HuH-7.5 (cell line): ENCODE results near the gene RRBP1.
A peak's percentile ranks its signal among the peaks of the same experiment; 100 is the strongest.

ENCODE experiments used
- DNase-seq: peaks from one replicate; pipeline ENCODE4 v3.0.0; 2011; ENCODE audit warnings: low spot score

The RRBP1 gene

DNA sequence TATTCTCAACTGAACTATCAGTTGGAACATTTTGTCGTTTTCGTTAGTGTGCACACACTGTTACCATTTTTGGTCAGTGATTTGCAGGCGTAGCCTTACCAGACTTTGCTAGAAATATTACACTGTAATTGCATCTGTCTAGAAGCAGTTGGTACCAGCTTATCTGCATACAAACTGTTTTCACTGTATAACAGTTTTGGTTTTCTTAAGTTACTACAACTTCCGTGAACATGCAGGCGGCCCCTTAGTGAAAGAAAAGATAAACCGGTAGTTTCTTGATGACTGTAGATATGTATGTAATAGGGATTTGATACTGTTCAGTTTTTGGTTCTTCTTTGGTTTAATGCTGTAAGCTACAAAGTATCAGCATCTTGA, 110.9 kb downstream of the RRBP1 start:
- DNase-seq: no peak

- peak; percentile 58 for DNase-seq
Observed at GRCh38 chr20:17570347-17571152, 111.5 kb downstream of the RRBP1 start.

DNA sequence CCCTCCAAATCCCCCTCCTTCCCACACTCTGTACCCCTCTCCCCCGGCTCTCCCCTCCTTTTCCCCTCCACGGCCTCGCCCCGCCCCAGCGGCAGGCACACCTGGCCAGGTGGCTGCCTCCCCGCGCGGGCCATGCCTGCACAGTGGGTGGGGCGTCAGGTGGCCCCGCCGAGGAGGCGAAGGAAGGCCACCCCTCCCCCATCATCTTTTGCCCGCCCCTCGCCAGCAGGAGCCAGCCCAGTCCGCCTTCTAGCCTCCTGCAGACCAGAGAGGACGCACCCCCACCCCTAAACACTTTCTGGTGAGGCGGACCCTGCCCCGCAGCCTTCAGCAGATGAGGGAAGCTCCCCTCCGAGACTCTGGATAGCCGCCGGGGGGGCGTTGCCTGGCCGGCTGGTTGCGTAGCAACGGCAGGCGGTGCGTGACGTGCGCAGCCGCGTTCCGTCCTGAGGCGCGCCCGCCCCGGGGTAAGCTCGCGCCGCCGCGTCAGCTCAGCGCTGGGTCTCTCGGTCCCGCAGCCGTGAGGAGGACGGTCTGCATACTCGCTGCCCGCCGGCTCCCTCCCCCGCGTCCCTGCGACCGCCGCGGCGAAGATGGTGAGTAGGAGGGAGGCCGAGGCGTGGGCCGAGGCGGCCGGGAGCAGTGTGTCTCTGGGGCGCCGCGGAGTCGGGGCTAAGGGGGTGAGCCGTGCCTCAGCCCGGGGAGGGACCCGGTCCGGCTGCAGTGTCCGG, 112.3 kb downstream of the RRBP1 start, which contains the start of gene DSTN:
Gene DSTN (plus strand): TSS at position 460 of the 731 bp plus-strand sequence. CDS start 134 bp downstream, at position 594.
- peak; percentile 92 for DNase-seq

DNA sequence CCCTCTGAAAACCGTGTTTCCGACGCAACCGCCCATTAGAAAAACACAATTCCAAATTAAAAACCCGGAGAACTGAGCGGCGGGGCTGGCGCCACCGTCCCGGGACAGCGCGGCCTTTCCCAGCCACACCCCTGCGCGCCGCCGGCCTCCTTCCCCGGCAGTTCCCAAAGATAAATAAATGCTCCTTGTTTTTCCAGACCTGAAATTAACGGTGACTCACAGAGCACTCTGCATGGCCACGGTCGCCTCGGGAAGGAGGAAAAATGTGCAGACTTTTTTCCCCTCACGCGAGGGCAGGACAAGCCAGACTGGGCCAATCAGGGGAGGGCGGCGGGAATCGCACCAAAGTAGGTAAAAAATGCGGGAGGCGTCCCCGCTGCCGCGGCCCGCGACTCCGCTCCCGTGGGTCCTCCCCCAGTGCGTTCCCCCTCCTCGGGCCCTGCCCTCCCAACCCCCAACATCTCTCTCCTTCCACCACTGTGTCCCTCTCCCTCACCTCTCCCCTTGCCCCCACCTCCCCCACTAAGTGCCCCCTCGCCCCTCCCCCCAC, 113.0 kb downstream of the RRBP1 start:
- DNase-seq: peak; percentile 68

DNA sequence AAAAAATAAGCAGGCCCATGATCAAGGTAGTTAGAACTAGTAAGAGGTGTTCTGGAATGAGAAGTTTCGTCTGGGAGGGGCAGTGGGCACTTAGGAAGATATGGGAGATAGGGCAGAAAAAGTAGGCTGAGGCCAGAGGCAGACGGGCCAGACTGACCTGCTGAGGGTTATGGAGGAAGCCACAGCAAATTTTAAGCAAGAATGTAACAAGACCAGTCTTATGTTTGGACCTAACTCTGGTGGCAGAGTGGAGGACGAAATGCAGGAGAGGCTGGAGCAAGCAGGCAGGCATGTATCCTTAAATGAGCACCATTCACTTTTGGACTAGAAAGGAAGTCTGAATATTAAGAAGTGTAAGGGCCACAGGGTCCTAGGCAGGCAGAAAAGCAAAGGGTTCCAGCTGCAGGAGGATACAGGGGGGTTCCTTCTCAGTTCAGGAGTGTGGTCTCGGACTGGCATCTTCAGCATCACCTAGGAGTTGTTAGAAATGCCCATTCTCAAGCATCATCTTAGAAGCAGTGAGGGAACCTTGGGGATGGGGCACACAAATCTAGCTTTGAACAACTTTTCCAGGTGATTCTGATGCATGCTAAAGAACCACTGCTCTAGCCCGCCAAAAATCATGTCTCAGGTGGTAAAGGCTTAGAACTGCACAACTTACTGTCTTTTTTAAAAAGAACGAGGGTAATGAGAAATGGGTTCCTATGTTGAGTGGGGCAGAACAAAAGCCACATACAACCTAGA, 113.8 kb downstream of the RRBP1 start:
- DNase-seq: no peak

DNA sequence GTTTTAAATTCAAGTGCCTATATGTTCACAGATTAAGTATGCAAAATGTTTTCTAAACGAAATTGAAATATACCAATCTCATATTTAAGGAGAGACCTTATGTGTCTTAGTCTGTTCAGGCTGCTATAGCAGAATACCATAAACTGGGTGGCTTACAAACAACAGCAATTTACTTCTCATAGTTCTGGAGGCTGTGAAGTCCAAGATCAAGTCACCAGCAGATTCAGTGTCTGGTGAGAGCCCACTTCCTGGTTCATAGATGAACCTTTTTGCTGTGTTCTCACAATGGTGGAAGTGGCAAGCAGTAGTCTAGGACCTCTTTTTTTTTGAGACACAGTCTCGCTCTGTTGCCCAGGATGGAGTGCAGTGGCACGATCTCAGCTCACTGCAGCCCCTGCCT, 115.7 kb downstream of the RRBP1 start:
- no peak for DNase-seq

DNA sequence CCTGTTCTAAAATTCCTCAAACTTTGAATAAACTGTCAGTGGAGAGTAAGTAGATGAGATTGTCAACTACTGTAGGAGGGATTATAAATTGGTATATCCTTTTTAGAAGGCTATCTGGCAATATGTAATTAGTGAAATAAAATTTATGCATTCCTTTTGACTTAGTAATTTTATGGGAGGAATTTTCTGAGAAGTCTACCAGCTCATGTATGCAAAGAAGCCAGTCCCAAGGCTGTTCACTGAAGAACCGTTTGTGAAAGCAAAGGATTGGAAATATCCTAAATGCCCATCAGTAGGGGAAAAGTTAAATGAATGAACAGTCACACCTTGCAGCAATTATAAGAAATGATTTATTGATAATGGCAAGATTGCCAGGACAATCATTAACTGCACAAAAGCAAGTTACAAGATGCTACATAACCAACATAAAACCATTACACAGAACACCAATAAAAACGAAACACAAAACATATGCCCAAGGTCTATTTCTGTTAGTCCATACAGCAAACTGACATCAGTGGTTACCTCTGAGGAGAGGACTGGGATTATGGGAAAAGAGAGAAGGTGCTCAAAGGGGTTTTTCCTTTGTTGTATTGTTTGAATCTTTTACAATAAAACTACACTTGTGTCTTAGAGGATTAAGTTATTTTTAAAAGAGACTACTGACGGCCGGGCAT, 116.7 kb downstream of the RRBP1 start:
- no peak for DNase-seq
